ENCODE results near the gene GREB1. TPM values are rescaled to one million over a fixed set of nuclear protein-coding genes. Genes with fewer than 3 reads are reported as not detected.

Gene GREB1
- total and polyA plus RNA-seq, 2 of the 13 experiments (the other 11 are each of a cell fraction or from before 2014, with no cell fraction given) = 31.3 to 61.2 TPM

DNA sequence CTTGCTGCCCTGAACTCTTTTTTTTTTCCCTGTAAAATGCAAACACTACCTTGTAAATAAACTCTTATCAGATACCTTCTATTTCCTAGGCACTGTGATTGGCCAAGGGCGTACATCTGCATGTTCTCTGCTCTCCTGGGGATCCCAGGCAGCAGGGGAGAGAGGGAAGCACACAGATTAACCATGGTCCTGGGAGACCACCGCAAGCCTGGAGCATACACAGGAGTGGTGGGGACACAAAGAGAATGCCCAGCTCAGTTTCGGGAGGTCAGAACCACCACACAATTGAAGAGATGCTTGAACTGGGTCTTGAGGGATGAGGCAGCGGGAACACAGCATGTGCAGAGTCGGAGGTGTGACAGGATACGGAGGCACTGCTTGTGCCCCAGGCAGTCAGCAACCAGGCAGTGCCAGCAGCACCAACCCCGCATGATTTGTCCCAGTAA, 2.1 kb downstream of the GREB1 start (continued):
- TF ChIP-seq, protein P1, sequence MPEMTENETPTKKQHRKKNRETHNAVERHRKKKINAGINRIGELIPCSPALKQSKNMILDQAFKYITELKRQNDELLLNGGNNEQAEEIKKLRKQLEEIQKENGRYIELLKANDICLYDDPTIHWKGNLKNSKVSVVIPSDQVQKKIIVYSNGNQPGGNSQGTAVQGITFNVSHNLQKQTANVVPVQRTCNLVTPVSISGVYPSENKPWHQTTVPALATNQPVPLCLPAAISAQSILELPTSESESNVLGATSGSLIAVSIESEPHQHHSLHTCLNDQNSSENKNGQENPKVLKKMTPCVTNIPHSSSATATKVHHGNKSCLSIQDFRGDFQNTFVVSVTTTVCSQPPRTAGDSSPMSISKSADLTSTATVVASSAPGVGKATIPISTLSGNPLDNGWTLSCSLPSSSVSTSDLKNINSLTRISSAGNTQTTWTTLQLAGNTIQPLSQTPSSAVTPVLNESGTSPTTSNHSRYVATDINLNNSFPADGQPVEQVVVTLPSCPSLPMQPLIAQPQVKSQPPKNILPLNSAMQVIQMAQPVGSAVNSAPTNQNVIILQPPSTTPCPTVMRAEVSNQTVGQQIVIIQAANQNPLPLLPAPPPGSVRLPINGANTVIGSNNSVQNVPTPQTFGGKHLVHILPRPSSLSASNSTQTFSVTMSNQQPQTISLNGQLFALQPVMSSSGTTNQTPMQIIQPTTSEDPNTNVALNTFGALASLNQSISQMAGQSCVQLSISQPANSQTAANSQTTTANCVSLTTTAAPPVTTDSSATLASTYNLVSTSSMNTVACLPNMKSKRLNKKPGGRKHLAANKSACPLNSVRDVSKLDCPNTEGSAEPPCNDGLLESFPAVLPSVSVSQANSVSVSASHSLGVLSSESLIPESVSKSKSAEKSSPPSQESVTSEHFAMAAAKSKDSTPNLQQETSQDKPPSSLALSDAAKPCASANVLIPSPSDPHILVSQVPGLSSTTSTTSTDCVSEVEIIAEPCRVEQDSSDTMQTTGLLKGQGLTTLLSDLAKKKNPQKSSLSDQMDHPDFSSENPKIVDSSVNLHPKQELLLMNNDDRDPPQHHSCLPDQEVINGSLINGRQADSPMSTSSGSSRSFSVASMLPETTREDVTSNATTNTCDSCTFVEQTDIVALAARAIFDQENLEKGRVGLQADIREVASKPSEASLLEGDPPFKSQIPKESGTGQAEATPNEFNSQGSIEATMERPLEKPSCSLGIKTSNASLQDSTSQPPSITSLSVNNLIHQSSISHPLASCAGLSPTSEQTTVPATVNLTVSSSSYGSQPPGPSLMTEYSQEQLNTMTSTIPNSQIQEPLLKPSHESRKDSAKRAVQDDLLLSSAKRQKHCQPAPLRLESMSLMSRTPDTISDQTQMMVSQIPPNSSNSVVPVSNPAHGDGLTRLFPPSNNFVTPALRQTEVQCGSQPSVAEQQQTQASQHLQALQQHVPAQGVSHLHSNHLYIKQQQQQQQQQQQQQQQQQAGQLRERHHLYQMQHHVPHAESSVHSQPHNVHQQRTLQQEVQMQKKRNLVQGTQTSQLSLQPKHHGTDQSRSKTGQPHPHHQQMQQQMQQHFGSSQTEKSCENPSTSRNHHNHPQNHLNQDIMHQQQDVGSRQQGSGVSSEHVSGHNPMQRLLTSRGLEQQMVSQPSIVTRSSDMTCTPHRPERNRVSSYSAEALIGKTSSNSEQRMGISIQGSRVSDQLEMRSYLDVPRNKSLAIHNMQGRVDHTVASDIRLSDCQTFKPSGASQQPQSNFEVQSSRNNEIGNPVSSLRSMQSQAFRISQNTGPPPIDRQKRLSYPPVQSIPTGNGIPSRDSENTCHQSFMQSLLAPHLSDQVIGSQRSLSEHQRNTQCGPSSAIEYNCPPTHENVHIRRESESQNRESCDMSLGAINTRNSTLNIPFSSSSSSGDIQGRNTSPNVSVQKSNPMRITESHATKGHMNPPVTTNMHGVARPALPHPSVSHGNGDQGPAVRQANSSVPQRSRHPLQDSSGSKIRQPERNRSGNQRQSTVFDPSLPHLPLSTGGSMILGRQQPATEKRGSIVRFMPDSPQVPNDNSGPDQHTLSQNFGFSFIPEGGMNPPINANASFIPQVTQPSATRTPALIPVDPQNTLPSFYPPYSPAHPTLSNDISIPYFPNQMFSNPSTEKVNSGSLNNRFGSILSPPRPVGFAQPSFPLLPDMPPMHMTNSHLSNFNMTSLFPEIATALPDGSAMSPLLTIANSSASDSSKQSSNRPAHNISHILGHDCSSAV (CRISPR knock-in tag; IDR thresholded peaks at IDR 0.05; ENCODE audit: borderline replicate concordance) = no peak
- TF ChIP-seq, protein P2, sequence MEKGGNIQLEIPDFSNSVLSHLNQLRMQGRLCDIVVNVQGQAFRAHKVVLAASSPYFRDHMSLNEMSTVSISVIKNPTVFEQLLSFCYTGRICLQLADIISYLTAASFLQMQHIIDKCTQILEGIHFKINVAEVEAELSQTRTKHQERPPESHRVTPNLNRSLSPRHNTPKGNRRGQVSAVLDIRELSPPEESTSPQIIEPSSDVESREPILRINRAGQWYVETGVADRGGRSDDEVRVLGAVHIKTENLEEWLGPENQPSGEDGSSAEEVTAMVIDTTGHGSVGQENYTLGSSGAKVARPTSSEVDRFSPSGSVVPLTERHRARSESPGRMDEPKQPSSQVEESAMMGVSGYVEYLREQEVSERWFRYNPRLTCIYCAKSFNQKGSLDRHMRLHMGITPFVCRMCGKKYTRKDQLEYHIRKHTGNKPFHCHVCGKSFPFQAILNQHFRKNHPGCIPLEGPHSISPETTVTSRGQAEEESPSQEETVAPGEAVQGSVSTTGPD (CRISPR knock-in tag; IDR thresholded peaks at IDR 0.05) = no peak
- TF ChIP-seq, protein P3, sequence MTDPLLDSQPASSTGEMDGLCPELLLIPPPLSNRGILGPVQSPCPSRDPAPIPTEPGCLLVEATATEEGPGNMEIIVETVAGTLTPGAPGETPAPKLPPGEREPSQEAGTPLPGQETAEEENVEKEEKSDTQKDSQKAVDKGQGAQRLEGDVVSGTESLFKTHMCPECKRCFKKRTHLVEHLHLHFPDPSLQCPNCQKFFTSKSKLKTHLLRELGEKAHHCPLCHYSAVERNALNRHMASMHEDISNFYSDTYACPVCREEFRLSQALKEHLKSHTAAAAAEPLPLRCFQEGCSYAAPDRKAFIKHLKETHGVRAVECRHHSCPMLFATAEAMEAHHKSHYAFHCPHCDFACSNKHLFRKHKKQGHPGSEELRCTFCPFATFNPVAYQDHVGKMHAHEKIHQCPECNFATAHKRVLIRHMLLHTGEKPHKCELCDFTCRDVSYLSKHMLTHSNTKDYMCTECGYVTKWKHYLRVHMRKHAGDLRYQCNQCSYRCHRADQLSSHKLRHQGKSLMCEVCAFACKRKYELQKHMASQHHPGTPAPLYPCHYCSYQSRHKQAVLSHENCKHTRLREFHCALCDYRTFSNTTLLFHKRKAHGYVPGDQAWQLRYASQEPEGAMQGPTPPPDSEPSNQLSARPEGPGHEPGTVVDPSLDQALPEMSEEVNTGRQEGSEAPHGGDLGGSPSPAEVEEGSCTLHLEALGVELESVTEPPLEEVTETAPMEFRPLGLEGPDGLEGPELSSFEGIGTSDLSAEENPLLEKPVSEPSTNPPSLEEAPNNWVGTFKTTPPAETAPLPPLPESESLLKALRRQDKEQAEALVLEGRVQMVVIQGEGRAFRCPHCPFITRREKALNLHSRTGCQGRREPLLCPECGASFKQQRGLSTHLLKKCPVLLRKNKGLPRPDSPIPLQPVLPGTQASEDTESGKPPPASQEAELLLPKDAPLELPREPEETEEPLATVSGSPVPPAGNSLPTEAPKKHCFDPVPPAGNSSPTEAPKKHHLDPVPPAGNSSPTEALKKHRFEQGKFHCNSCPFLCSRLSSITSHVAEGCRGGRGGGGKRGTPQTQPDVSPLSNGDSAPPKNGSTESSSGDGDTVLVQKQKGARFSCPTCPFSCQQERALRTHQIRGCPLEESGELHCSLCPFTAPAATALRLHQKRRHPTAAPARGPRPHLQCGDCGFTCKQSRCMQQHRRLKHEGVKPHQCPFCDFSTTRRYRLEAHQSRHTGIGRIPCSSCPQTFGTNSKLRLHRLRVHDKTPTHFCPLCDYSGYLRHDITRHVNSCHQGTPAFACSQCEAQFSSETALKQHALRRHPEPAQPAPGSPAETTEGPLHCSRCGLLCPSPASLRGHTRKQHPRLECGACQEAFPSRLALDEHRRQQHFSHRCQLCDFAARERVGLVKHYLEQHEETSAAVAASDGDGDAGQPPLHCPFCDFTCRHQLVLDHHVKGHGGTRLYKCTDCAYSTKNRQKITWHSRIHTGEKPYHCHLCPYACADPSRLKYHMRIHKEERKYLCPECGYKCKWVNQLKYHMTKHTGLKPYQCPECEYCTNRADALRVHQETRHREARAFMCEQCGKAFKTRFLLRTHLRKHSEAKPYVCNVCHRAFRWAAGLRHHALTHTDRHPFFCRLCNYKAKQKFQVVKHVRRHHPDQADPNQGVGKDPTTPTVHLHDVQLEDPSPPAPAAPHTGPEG (CRISPR knock-in tag; IDR thresholded peaks at IDR 0.05) = 0 out of 2 replicates have a peak, but pooled peaks have one; percentile 37
- TF ChIP-seq HNRNPL (IDR thresholded peaks at IDR 0.05; ENCODE audit: low read depth, low read length) = 0 out of 2 replicates have a peak, but pooled peaks have one; percentile 39
- TF ChIP-seq, protein P4, sequence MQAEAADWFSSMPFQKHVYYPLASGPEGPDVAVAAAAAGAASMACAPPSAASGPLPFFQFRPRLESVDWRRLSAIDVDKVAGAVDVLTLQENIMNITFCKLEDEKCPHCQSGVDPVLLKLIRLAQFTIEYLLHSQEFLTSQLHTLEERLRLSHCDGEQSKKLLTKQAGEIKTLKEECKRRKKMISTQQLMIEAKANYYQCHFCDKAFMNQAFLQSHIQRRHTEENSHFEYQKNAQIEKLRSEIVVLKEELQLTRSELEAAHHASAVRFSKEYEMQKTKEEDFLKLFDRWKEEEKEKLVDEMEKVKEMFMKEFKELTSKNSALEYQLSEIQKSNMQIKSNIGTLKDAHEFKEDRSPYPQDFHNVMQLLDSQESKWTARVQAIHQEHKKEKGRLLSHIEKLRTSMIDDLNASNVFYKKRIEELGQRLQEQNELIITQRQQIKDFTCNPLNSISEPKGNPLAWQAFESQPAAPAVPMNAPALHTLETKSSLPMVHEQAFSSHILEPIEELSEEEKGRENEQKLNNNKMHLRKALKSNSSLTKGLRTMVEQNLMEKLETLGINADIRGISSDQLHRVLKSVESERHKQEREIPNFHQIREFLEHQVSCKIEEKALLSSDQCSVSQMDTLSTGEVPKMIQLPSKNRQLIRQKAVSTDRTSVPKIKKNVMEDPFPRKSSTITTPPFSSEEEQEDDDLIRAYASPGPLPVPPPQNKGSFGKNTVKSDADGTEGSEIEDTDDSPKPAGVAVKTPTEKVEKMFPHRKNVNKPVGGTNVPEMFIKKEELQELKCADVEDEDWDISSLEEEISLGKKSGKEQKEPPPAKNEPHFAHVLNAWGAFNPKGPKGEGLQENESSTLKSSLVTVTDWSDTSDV (CRISPR knock-in tag; IDR thresholded peaks at IDR 0.05) = no peak
- TF ChIP-seq, protein P5, sequence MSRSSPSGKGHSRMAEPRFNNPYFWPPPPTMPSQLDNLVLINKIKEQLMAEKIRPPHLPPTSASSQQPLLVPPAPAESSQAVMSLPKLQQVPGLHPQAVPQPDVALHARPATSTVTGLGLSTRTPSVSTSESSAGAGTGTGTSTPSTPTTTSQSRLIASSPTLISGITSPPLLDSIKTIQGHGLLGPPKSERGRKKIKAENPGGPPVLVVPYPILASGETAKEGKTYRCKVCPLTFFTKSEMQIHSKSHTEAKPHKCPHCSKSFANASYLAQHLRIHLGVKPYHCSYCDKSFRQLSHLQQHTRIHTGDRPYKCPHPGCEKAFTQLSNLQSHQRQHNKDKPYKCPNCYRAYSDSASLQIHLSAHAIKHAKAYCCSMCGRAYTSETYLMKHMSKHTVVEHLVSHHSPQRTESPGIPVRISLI (CRISPR knock-in tag; IDR thresholded peaks at IDR 0.05; ENCODE audit: borderline replicate concordance) = peak; percentile 95
- TF ChIP-seq ZNF431 (CRISPR knock-in tag; IDR thresholded peaks at IDR 0.05; ENCODE audit: borderline replicate concordance, low read depth) = 0 out of 2 replicates have a peak, but pooled peaks have one; percentile 25

Measured in HepG2 (cell line).